IPS DF 4.7 (cell line): ENCODE data around the gene INO80E.
"Not testable (repeated sequence)": the region's sequence is repeated elsewhere in the genome, so short reads cannot be mapped to it uniquely, and the experiment has no call there.

Source experiments
- DNase-seq: peaks from one replicate; pipeline ENCODE4 v3.0.0-alpha.2; 2013; ENCODE audit warnings: low spot score; ENCODE audit errors: extremely low read depth

INO80E gene, protein sequence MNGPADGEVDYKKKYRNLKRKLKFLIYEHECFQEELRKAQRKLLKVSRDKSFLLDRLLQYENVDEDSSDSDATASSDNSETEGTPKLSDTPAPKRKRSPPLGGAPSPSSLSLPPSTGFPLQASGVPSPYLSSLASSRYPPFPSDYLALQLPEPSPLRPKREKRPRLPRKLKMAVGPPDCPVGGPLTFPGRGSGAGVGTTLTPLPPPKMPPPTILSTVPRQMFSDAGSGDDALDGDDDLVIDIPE

GRCh38 chr16:29995911-29996765, at the start of gene INO80E:
Gene INO80E, plus strand, starts transcription at chr16:29996241. Its CDS starts 70 bp downstream, at chr16:29996311.
- DNase-seq = peak; percentile 93

DNA sequence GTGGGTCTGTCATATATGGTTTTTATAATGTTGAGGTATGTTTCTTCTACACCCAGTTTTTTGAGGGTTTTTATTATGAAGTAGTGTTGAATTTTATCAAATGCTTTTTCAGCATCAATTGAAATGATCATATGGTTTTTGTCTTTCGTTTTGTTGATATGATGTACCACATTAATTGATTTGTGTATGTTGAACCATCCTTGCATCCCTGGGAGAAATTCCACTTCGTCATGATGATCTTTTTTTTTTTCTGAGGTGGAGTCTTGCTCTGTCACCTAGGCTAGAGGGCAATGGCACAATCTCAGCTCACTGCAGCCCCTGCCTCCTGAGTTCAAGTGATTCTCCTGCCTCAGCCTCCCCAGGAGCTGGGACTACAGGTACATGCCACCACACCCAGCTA, 48.1 kb upstream of the INO80E start:
- DNase-seq = no peak

- no peak for DNase-seq
These were observed 45.1 kb upstream of the INO80E start for GRCh38 chr16:29950806-29951461.

- no peak for DNase-seq
These were observed 44.2 kb upstream of the INO80E start for GRCh38 chr16:29951625-29952365.

- no peak for DNase-seq
These were observed 37.3 kb upstream of the INO80E start for GRCh38 chr16:29958756-29959155.

GRCh38 chr16:29959293-29959692, 36.7 kb upstream of the INO80E start:
- DNase-seq = no peak

- not testable (repeated sequence) for DNase-seq
These were observed 36.2 kb upstream of the INO80E start for GRCh38 chr16:29959821-29960220.

DNA sequence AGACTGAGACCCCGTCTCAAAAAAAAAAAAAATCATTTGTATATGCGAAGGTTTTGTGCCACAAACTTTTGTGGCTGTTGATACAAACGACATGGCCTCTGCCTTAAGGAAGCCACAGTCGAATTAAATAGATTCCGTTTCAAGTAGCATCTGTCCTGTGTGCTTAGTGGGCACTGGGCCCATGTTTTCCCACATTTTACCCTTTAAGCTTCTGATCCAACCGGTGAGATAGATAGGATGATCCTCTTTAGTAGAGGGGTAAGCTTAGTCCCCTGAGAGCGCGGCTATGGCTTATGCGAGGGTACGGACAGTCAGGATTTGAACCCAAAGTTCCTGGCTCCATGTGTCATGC, 34.9 kb upstream of the INO80E start:
- no peak for DNase-seq

DNA sequence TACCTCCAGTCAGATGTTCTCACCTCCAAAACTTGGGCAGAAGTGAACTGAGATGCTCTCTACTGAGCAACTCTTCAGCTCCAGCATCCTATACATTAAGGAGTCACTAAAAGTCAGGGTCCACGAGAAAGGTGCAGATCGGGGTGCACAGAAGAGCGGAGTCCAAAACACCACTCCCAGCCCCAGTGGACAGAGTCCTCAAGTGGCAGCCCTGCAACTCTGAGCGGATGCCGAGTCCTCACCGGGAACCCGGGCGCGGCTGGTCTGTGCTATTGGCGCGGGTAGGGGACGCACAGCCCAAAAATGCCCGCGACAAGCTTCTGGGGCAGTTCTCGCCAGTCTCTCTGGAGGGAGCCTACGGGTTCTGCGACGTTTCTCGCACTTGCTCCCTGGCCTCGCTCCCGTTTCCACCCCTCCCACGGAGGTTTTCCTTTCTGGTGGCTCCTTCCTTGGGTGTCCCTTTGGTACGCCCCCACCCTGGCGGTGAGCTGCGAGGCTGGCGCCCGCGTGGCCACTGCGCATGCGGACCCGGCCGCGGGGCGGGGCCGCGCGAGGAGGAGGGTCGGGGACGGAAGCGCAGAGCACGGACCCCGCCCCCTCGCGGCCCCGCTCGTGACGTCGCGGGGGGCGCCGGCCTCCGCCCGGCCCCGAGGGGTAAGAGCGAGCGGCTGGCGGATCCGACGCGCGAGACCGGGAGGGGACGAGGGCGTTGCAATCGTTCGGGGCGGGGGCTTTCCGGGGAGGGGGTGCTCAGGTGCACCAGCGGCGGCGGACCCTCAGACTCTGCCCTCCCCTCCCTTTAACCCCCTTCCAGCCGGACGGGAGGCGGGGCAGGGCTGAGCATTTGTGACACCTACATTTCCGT, 34.3 kb upstream of the INO80E start, which contains the start of gene TMEM219:
TMEM219 (plus strand) TSS at position 601 of the 865 bp plus-strand sequence. CDS start 1,065 bp downstream, outside the sequence.
- DNase-seq = peak; percentile 30

DNA sequence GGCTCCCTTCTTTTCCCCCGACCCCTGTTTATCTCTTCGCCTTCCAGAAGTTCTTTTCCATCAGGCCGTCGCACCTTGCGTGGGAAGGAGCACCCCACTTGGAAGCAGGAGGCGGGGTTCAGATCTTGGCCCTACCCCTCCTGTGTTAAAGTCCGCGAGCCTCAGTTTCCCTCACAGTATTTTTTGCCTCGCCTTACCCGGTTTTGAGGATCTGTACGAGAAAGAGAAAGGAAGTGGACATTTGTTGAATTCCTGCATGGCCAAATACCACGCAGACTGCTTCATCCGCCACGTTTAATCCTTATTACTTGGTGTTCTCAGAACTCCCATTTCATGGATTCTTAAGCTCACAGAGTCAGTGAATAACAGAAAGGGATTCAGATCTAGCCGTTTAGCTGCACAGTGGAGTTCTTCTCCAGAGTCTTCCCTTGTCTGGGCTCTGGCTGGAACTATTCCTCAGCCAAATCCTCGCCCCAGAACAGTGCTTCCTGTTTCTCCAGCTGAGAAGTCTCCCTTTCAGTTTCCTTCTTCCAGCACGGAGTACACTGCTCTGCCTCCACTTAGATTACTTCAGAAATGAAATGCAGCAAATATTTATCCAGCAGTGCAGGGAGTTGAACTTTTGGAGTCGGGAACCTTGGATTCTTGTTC, 33.6 kb upstream of the INO80E start:
- no peak for DNase-seq

- no peak for DNase-seq
These were observed 32.9 kb upstream of the INO80E start for GRCh38 chr16:29963021-29963743.

DNA sequence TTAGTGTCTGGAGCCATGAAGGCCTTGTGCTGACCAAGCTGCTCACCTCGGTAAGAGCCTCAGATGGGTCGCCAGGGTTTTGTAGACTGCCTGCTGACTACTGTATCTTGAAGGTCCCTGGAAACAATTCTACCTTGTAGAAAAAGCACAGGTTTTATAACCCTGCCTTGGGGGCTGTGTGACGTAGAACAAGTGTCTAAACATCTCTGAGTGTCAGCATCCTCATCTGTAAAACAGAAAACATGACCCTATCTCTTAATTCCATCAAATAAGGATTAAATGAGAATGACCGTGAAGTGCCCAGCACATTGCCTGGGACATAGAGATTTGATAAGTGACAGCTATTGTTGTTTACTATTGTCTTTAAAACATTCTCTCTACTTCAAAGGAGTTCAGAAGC, 27.8 kb upstream of the INO80E start:
- no peak for DNase-seq

GRCh38 chr16:29971304-29971703, 24.7 kb upstream of the INO80E start:
- no peak for DNase-seq

GRCh38 chr16:29972500-29972899, 23.5 kb upstream of the INO80E start:
- no peak for DNase-seq

- DNase-seq = no peak
These were observed 23.1 kb upstream of the INO80E start for GRCh38 chr16:29972992-29973383.

- DNase-seq = no peak
These were observed 22.4 kb upstream of the INO80E start, which contains the start of gene TAOK2 for GRCh38 chr16:29973384-29974246. Gene TAOK2, plus strand, starts transcription at chr16:29973868. Its CDS starts 3,905 bp downstream, at chr16:29977773.

DNA sequence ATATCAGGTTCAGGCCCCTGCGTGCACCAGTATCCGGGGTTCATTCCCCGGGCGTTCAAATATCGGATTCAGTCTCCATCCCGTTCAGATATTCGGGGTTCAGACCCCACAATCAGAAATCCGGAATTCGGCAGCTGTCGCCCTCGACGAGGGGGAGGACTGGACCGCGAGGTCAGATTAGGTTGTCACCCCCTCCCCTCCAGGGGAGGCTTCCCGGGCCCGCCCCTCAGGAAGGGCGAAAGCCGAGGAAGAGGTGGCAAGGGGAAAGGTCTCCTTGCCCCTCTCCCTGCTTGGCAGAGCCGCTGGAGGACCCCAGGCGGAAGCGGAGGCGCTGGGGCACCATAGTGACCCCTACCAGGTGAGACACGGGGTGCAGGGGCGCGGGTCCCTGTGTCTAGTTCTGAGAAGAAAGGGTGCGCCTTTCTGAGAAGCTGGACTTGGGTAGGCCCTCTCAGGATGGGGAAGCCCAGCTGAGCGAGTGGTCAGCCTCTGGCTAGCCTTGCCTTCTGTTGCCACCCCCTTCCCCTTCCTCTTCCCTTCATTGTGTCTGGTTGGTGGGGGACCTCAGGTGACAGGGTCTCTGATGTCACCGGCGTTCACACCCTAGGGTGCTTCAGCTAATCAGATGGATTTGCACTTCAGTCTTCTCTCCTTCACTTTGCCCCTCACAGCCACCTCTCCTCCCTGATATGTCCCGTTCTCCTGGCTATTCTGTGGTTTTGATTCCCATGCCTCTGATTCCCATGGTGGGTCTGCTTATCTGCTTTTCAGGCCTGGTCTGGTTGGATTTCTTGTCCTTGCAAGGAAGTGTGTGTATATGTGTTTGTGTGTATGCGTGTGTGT, 21.5 kb upstream of the INO80E start:
- DNase-seq = no peak
